Breast epithelium (tissue), 3 donors: Measurements from ENCODE around the gene SEPSECS.

Experiments
- POLR2AphosphoS5 ChIP-seq, 3 donors: sonication (generic); formaldehyde crosslinking; IDR thresholded peaks; one replicate each; pipeline ENCODE4 v1.6.1; 2017; ENCODE audit warnings: antibody characterized with exemption in 3 of 3
- TF ChIP-seq, protein P1 (sequence below), 3 donors: fragments of 450-650 bp; IDR thresholded peaks; one replicate each; pipeline ENCODE4 v1.5.1; 2016 to 2017; ENCODE audit warnings: antibody characterized with exemption in 3 of 3, mild to moderate bottlenecking in 3 of 3, moderate library complexity in 3 of 3

GRCh38 chr4:25100021-25100555 lies 60.2 kb downstream of the SEPSECS start:
- no peak for TF ChIP-seq POLR2AphosphoS5 (IDR thresholded peaks at IDR 0.05)
- TF ChIP-seq, protein P1, sequence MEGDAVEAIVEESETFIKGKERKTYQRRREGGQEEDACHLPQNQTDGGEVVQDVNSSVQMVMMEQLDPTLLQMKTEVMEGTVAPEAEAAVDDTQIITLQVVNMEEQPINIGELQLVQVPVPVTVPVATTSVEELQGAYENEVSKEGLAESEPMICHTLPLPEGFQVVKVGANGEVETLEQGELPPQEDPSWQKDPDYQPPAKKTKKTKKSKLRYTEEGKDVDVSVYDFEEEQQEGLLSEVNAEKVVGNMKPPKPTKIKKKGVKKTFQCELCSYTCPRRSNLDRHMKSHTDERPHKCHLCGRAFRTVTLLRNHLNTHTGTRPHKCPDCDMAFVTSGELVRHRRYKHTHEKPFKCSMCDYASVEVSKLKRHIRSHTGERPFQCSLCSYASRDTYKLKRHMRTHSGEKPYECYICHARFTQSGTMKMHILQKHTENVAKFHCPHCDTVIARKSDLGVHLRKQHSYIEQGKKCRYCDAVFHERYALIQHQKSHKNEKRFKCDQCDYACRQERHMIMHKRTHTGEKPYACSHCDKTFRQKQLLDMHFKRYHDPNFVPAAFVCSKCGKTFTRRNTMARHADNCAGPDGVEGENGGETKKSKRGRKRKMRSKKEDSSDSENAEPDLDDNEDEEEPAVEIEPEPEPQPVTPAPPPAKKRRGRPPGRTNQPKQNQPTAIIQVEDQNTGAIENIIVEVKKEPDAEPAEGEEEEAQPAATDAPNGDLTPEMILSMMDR (IDR thresholded peaks at IDR 0.05): no peak
